ACC112 (cell line): Measurements from ENCODE around the gene TTYH1.

Experiments used
- H2AFZ ChIP-seq: fragments of 200-600 bp; sonication (generic); one replicate; pipeline ENCODE4 v1.6.0; 2017; ENCODE audit warnings: antibody characterized with exemption, low read length; ENCODE audit not compliant: unreplicated experiment
- H3K27ac ChIP-seq: fragments of 200-600 bp; sonication (generic); 2 replicates; pipeline ENCODE4 v1.5.1; 2014; ENCODE audit warnings: low read depth, mild to moderate bottlenecking, antibody characterized with exemption, low read length, moderate library complexity
- H3K27me3 ChIP-seq: fragments of 200-600 bp; sonication (generic); 2 replicates; pipeline ENCODE4 v1.6.1; 2014; ENCODE audit warnings: mild to moderate bottlenecking, antibody characterized with exemption, low read length, moderate library complexity, mixed read lengths; ENCODE audit not compliant: insufficient read depth
- H3K36me3 ChIP-seq: fragments of 200-600 bp; sonication (generic); 2 replicates; pipeline ENCODE4 v1.6.1; 2016; ENCODE audit warnings: mild to moderate bottlenecking, antibody characterized with exemption, low read length, moderate library complexity, mixed read lengths; ENCODE audit not compliant: insufficient read depth
- H3K4me1 ChIP-seq: fragments of 200-600 bp; sonication (generic); one replicate; pipeline ENCODE4 v1.6.1; 2016; ENCODE audit warnings: low read length, mixed read lengths; ENCODE audit not compliant: insufficient read depth, unreplicated experiment, control insufficient read depth
- H3K4me3 ChIP-seq: fragments of 200-600 bp; sonication (generic); 2 replicates; pipeline ENCODE4 v1.5.1; 2014; ENCODE audit warnings: mild to moderate bottlenecking, low read depth, low read length
- H3K79me2 ChIP-seq: fragments of 200-600 bp; sonication (generic); one replicate; pipeline ENCODE4 v1.6.0; 2016; ENCODE audit warnings: low read length; ENCODE audit not compliant: control insufficient read depth, unreplicated experiment, insufficient read depth

Gene TTYH1

GRCh38 chr19:54392105-54392504 is 23.2 kb upstream of the TTYH1 start:
- Histone ChIP-seq H3K27me3 (peaks cover 26% of the 10 kb centered on the region), H3K4me1 (peaks cover 4% of the 10 kb centered on the region), H3K27ac (no peak overlapping the region), H3K4me3 (no peak overlapping the region), H3K79me2 (no peaks in the 10 kb centered on the region), H3K36me3 (no peaks in the 10 kb centered on the region), H2AFZ (no peak overlapping the region)

- peaks cover 4% of the 10 kb centered on the region for H3K4me1 ChIP-seq
- H3K79me2 ChIP-seq = no peaks in the 10 kb centered on the region
- no peak overlapping the region for H3K27ac ChIP-seq
- H2AFZ ChIP-seq = no peak overlapping the region
- H3K27me3 ChIP-seq = peaks cover 19% of the 10 kb centered on the region
- no peaks in the 10 kb centered on the region for H3K36me3 ChIP-seq
- H3K4me3 ChIP-seq = no peak overlapping the region
Measured at GRCh38 chr19:54393381-54393780, 21.9 kb upstream of the TTYH1 start.

- no peak overlapping the region for H3K4me3 ChIP-seq
- peaks cover 9% of the 10 kb centered on the region for H3K27me3 ChIP-seq
- no peaks in the 10 kb centered on the region for H3K79me2 ChIP-seq
- no peaks in the 10 kb centered on the region for H3K36me3 ChIP-seq
- H2AFZ ChIP-seq = no peak overlapping the region
- no peak overlapping the region for H3K27ac ChIP-seq
- no peaks in the 10 kb centered on the region for H3K4me1 ChIP-seq
Measured at GRCh38 chr19:54395685-54396084, 19.6 kb upstream of the TTYH1 start.

DNA sequence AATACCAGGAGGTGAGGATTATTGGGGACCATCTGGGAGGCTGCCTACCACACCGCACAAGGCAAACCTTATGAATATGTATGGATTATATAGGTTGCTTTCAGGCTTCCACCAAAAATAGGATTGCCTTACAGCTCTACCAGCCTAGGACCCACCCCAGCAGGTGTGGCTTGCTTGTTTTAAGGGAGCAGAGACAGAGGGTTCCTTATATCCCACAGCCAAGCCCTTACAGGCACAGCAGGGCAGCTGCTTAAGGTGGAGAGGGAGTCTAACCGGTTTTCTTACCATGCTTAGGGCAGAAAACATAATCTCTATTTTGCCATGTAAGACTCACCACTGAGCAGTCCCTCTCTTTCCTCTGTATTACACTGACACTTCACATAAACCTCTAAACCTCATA is 16.1 kb upstream of the TTYH1 start:
- Histone ChIP-seq H3K36me3 (no peaks in the 10 kb centered on the region), H3K4me1 (no peaks in the 10 kb centered on the region), H3K27ac (no peak overlapping the region), H2AFZ (no peak overlapping the region), H3K27me3 (no peaks in the 10 kb centered on the region; the same call in 1 of the 2 replicates), H3K4me3 (no peak overlapping the region), H3K79me2 (no peaks in the 10 kb centered on the region)

- Histone ChIP-seq H3K4me1 (no peaks in the 10 kb centered on the region), H2AFZ (no peak overlapping the region), H3K79me2 (no peaks in the 10 kb centered on the region), H3K27ac (no peak overlapping the region), H3K36me3 (no peaks in the 10 kb centered on the region), H3K27me3 (no peaks in the 10 kb centered on the region; the same call in 1 of the 2 replicates), H3K4me3 (no peak overlapping the region)
Measured at GRCh38 chr19:54400913-54401312, 14.4 kb upstream of the TTYH1 start.

GRCh38 chr19:54403054-54403453 is 12.2 kb upstream of the TTYH1 start:
- Histone ChIP-seq H3K27ac (no peak overlapping the region), H3K36me3 (no peaks in the 10 kb centered on the region), H3K27me3 (no peaks in the 10 kb centered on the region; the same call in 1 of the 2 replicates), H3K79me2 (no peaks in the 10 kb centered on the region), H3K4me1 (no peaks in the 10 kb centered on the region), H3K4me3 (no peak overlapping the region), H2AFZ (no peak overlapping the region)

GRCh38 chr19:54405628-54406027 is 9.6 kb upstream of the TTYH1 start:
- no peak overlapping the region for H3K27ac ChIP-seq
- H3K36me3 ChIP-seq = no peaks in the 10 kb centered on the region
- no peaks in the 10 kb centered on the region for H3K4me1 ChIP-seq
- H2AFZ ChIP-seq = no peak overlapping the region
- peaks cover 6% of the 10 kb centered on the region; the same call in 1 of the 2 replicates for H3K27me3 ChIP-seq
- H3K79me2 ChIP-seq = no peaks in the 10 kb centered on the region
- H3K4me3 ChIP-seq = no peak overlapping the region

- Histone ChIP-seq H3K36me3 (no peaks in the 10 kb centered on the region), H3K27me3 (peaks cover 9% of the 10 kb centered on the region; the same call in 1 of the 2 replicates), H3K4me3 (no peak overlapping the region), H3K4me1 (no peaks in the 10 kb centered on the region), H3K27ac (no peak overlapping the region), H2AFZ (no peak overlapping the region), H3K79me2 (no peaks in the 10 kb centered on the region)
Measured at GRCh38 chr19:54407780-54408179, 7.5 kb upstream of the TTYH1 start.

DNA sequence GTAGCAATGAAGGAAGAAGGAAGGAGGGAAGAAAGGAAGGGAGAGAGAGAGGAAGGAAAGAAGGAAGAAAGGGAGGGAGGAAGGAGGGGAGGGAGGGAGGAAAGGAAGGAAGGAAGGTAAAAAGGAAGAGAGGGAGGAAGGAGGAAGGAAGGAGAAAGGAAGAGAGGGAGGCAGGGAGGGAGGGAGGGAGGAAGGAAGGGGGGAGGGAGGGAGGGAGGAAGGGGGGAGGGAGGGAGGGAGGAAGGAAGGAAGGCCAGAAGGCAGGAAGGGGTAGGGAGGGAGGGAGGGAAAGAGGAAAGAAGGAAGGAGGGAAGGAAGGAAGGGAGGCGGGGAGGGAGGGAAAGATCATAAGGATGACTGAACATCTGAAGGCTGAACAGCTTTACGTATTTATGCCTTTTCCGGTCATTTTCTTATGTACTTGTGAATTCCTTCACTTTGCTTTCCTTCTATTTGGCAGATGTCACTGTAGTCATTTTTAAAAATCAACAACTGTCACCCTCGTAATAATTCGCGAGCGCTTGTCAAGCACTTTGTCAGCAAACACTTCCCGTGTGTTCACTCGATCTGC is 6.7 kb upstream of the TTYH1 start:
- Histone ChIP-seq H2AFZ (no peak overlapping the region), H3K27me3 (peaks cover 9% of the 10 kb centered on the region; the same call in 1 of the 2 replicates), H3K36me3 (no peaks in the 10 kb centered on the region), H3K4me1 (no peaks in the 10 kb centered on the region), H3K27ac (no peak overlapping the region), H3K79me2 (no peaks in the 10 kb centered on the region), H3K4me3 (no peak overlapping the region)

DNA sequence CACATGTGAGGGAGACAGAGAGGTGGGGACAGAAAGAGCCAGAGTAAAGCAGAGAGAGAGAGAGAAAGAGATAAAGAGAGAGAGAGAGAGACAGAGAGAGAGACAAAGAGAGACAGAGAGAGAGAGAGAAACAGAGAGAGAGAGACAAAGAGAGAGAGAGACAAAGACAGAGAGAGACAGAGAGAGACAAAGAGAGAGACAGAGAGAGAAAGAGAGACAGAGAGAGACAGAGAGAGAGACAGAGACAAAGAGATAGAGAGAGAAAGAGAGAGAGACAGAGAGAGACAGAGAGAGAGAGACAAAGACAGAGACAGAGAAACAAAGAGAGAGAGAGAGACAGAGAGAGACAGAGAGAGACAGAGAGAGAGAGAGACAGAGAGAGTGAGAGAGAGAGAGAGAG is 4.2 kb upstream of the TTYH1 start:
- Histone ChIP-seq H3K27ac (no peak overlapping the region), H3K4me3 (no peak overlapping the region), H3K79me2 (no peaks in the 10 kb centered on the region), H3K27me3 (peaks cover 26% of the 10 kb centered on the region), H2AFZ (no peak overlapping the region), H3K4me1 (no peaks in the 10 kb centered on the region), H3K36me3 (no peaks in the 10 kb centered on the region)

DNA sequence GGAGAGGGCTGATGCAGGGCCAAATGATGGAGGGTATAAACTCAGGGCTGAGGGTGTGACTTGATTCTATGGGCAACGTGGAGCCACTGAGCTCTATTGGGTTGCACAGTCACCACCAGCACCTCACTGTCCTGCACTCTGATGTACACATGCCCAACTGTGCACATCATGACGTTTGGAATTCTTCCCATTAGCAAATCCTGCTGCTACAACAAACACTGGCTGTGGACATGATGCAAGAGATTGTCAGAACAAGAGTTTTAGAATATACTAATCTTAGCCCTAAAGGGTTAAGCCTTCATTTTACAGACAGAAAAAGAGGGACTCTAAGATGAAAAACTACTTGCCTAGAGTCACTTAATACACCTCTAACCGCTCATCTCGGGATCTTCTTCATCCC is 2.4 kb upstream of the TTYH1 start:
- H3K27me3 ChIP-seq = peaks cover 45% of the 10 kb centered on the region

More for the DNA sequence above, 2.4 kb upstream of the TTYH1 start:
- no peaks in the 10 kb centered on the region for H3K4me1 ChIP-seq
- H3K36me3 ChIP-seq = no peaks in the 10 kb centered on the region
- no peaks in the 10 kb centered on the region for H3K79me2 ChIP-seq
- no peak overlapping the region for H2AFZ ChIP-seq
- no peak overlapping the region for H3K4me3 ChIP-seq
- no peak overlapping the region for H3K27ac ChIP-seq
